SJSA1 (cell line): ENCODE measurements around the gene MTUS2. TPM values are rescaled to one million over a fixed set of nuclear protein-coding genes. Genes with fewer than 3 reads are reported as not detected.
A peak's percentile ranks its signal among the peaks of the same experiment; 100 is the strongest.

ENCODE experiments used
- DNase-seq, 2 experiments: peaks; one replicate each; pipeline ENCODE4 v3.0.0-alpha.2; 2015 to 2020; ENCODE audit warnings: low spot score in 2 of 2, low read depth in 1 of 2
- H3K27ac ChIP-seq: fragments of 250-450 bp; sonication (Bioruptor Pico); 2 replicates; pipeline ENCODE4 v1.5.1; 2020; ENCODE audit warnings: mild to moderate bottlenecking, moderate library complexity
- H3K27me3 ChIP-seq: fragments of 250-450 bp; sonication (Bioruptor Pico); replicated peaks from 2 replicates; pipeline ENCODE4 v1.5.1; 2020; ENCODE audit warnings: mild to moderate bottlenecking, moderate library complexity
- H3K36me3 ChIP-seq: fragments of 250-450 bp; sonication (Bioruptor Pico); 2 replicates; pipeline ENCODE4 v1.5.1; 2020; ENCODE audit warnings: mild to moderate bottlenecking
- H3K4me1 ChIP-seq: fragments of 250-450 bp; sonication (Bioruptor Pico); replicated peaks from 2 replicates; pipeline ENCODE4 v1.6.1; 2021; ENCODE audit warnings: mild to moderate bottlenecking
- H3K4me3 ChIP-seq: fragments of 250-450 bp; sonication (Bioruptor Pico); 2 replicates; pipeline ENCODE4 v1.5.1; 2020; ENCODE audit warnings: mild to moderate bottlenecking
- H3K9me3 ChIP-seq: fragments of 250-450 bp; sonication (Bioruptor Pico); replicated peaks from 2 replicates; pipeline ENCODE4 v1.5.1; 2020; ENCODE audit warnings: mild to moderate bottlenecking
- total RNA-seq: library from RNA; depleted of rRNA; stranded (reverse); fragments of >200 nt; shearing (Covaris generic); gene quantifications from 2 replicates; pipeline ENCODE4 v1.2.3, GENCODE V29; 2014

The MTUS2 gene
- total RNA-seq, 1 experiment from 2014 or later, result not detected

- DNase-seq, result peak; percentile 34 to 60
- Histone ChIP-seq H3K9me3 (no peaks in the 10 kb centered on the region), H3K4me3 (no peak overlapping the region), H3K36me3 (no peaks in the 10 kb centered on the region), H3K27me3 (no peaks in the 10 kb centered on the region), H3K27ac (no peak overlapping the region), H3K4me1 (peaks cover 12% of the 10 kb centered on the region)
These were observed 652.3 kb downstream of the MTUS2 start for GRCh38 chr13:29472332-29472961.

DNA sequence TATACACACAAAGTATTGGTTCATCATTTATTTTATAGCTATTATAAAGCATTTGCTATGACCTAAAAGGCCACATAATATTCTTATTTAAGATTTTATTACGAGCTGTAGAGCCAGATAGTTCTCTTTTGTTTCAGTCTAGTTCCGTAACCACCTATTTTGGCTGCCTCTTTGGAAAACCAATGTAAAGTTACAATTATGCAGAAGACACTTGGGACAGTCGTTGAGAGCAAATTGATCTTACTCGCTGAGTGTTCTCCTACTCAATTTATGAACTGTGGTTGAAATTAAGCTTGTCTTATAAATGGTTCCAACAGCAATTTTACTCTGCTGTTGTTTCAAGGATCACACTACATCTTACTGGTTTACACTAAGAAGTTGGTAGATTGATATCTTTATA is 653.0 kb downstream of the MTUS2 start:
- H3K27me3 ChIP-seq, result no peaks in the 10 kb centered on the region
- H3K27ac ChIP-seq, result no peak overlapping the region
- no peaks in the 10 kb centered on the region for H3K9me3 ChIP-seq
- peaks cover 12% of the 10 kb centered on the region for H3K4me1 ChIP-seq
- no peak overlapping the region for H3K4me3 ChIP-seq
- DNase-seq, result no peak
- no peaks in the 10 kb centered on the region for H3K36me3 ChIP-seq

GRCh38 chr13:29474991-29475390 is 654.9 kb downstream of the MTUS2 start:
- no peaks in the 10 kb centered on the region for H3K27me3 ChIP-seq
- no peaks in the 10 kb centered on the region for H3K9me3 ChIP-seq
- H3K27ac ChIP-seq, result no peak overlapping the region
- peaks cover 12% of the 10 kb centered on the region for H3K4me1 ChIP-seq
- no peaks in the 10 kb centered on the region for H3K36me3 ChIP-seq
- no peak overlapping the region for H3K4me3 ChIP-seq
- DNase-seq, result peak; percentile 64 to 81

GRCh38 chr13:29476046-29476445 is 655.9 kb downstream of the MTUS2 start:
- DNase-seq, result no peak
- H3K27me3 ChIP-seq, result no peaks in the 10 kb centered on the region
- H3K27ac ChIP-seq, result no peak overlapping the region
- no peak overlapping the region for H3K4me3 ChIP-seq
- H3K4me1 ChIP-seq, result peaks cover 12% of the 10 kb centered on the region
- H3K9me3 ChIP-seq, result no peaks in the 10 kb centered on the region
- no peaks in the 10 kb centered on the region for H3K36me3 ChIP-seq

- H3K4me1 ChIP-seq, result peaks cover 6% of the 10 kb centered on the region
- H3K9me3 ChIP-seq, result no peaks in the 10 kb centered on the region
- no peaks in the 10 kb centered on the region for H3K27me3 ChIP-seq
- no peaks in the 10 kb centered on the region for H3K36me3 ChIP-seq
- no peak for DNase-seq
- H3K4me3 ChIP-seq, result no peak overlapping the region
- no peak overlapping the region for H3K27ac ChIP-seq
These were observed 659.8 kb downstream of the MTUS2 start for GRCh38 chr13:29479716-29480492.

DNA sequence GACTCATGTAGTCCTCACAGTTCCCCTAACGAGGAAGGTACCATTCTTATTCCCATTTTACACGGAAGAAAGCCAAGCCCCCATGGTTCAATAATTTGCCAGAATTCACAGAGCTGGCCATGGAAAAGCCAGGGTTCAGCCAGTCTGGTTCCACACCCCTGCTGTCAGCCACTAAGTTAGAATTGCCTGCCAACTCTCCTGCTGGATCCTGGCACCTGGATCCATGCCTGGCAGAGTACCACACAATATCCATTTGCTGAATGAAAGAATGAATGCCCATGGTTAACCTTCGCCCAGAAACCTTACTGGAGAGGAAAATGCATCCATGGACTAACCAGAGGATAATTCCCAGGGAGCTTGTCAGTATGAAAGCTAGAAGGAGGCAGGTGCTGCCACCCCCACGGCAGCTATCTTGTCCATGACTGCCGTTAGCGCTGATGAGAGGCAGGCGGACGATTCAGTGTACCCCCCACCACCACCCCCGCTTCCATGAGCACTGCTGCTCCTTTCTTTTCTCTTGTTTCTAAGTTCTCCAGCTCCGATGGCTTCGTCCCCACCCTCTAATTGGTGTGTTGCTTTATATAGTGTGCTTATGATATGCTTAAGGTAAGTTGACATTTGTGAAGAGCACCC is 660.9 kb downstream of the MTUS2 start:
- H3K27ac ChIP-seq, result no peak overlapping the region
- no peaks in the 10 kb centered on the region for H3K4me1 ChIP-seq
- H3K27me3 ChIP-seq, result no peaks in the 10 kb centered on the region
- no peak for DNase-seq
- no peaks in the 10 kb centered on the region for H3K9me3 ChIP-seq
- H3K36me3 ChIP-seq, result no peaks in the 10 kb centered on the region
- H3K4me3 ChIP-seq, result no peak overlapping the region

DNA sequence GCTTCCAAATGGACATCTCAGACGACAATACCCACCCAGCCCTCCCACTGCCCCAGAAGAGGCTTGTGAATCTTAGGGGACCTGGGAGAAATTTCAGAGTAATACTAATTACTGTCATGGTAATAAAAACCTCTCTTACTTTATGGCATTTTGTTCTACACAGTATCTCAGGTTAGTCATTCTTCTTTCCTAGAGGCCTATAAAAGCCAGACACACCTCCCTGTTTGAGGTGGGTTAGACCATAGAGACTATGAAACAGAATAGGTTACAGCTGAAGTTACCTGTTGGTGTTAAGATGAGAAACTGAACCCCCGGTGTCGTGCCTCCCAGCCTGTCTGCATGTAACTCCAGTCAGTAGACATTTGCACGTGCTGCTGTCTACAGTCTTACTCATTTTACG is 661.5 kb downstream of the MTUS2 start:
- H3K4me3 ChIP-seq, result no peak overlapping the region
- no peaks in the 10 kb centered on the region for H3K27me3 ChIP-seq
- no peaks in the 10 kb centered on the region for H3K9me3 ChIP-seq
- no peak overlapping the region for H3K27ac ChIP-seq
- DNase-seq, result no peak
- no peaks in the 10 kb centered on the region for H3K4me1 ChIP-seq
- no peaks in the 10 kb centered on the region for H3K36me3 ChIP-seq

- no peak for DNase-seq
- H3K27ac ChIP-seq, result no peak overlapping the region
- H3K36me3 ChIP-seq, result no peaks in the 10 kb centered on the region
- no peak overlapping the region for H3K4me3 ChIP-seq
- H3K4me1 ChIP-seq, result no peaks in the 10 kb centered on the region
- no peaks in the 10 kb centered on the region for H3K27me3 ChIP-seq
- H3K9me3 ChIP-seq, result no peaks in the 10 kb centered on the region
These were observed 662.4 kb downstream of the MTUS2 start for GRCh38 chr13:29482504-29482903.

- no peaks in the 10 kb centered on the region for H3K36me3 ChIP-seq
- no peaks in the 10 kb centered on the region for H3K4me1 ChIP-seq
- no peaks in the 10 kb centered on the region for H3K27me3 ChIP-seq
- no peaks in the 10 kb centered on the region for H3K9me3 ChIP-seq
- DNase-seq, result no peak
- no peak overlapping the region for H3K4me3 ChIP-seq
- no peak overlapping the region for H3K27ac ChIP-seq
These were observed 663.1 kb downstream of the MTUS2 start for GRCh38 chr13:29483211-29483610.

DNA sequence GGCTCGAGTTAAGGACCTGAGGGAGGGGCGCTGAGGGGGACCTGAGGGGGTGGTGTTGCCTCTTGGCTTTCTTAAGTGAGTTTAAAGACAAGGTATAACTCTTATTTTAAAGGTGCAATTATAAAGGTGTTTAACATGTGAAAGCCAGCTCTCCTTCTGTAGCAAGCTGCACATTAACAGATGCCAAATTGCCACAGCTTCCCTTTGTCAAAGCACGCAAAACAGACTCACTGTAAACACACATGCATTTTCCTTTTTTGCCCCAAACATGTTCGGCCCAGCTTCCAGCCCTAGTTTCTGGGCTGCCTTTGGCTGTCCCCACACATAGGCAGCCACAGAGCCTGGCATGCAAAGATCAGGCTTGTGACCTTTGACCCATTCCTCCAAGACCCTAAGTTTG is 663.5 kb downstream of the MTUS2 start:
- DNase-seq, result no peak
- Histone ChIP-seq H3K9me3 (no peaks in the 10 kb centered on the region), H3K27ac (no peak overlapping the region), H3K4me3 (no peak overlapping the region), H3K4me1 (no peaks in the 10 kb centered on the region), H3K36me3 (no peaks in the 10 kb centered on the region), H3K27me3 (no peaks in the 10 kb centered on the region)

DNA sequence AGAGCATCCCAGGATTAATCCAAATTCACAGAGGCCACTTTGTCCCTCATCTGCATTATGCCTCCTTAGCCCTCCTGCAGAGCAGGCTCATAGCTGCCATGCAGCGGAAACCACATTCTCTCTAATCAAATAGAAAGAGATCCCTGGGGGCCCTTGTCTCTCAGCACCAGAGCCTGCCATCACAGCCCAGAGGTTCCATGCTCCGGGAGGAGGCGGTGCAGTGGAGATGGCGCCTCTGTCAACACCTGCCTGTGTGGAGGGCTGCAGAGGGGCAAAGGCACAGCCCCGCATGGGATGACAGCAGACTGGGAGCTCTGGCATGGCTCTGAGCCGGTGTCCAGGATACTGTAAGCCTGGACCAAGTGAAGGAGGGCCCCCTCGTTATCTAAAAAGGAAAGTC is 664.1 kb downstream of the MTUS2 start:
- no peak for DNase-seq
- Histone ChIP-seq H3K9me3 (no peaks in the 10 kb centered on the region), H3K4me3 (no peak overlapping the region), H3K27me3 (no peaks in the 10 kb centered on the region), H3K4me1 (no peaks in the 10 kb centered on the region), H3K27ac (no peak overlapping the region), H3K36me3 (no peaks in the 10 kb centered on the region)

DNA sequence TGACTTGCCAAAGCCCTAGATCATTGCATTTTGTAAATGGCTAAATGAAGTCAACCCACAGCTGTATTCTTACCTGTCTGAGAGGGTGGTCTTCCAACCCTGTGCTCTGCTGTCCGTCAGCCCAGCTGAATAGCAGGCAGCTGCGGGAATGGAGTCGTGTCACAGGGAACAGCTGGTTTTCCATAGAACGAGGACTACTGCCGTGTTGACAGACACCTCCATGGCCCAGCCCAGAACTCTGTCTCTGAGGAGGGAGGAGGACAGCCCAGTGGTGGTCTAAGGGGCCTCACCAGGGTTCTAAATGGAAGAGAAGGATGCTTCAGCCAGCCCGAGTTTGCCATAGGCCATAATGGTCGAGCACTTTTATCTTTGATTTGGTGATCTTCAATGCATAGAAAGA is 664.7 kb downstream of the MTUS2 start:
- Histone ChIP-seq H3K27me3 (no peaks in the 10 kb centered on the region), H3K36me3 (no peaks in the 10 kb centered on the region), H3K4me3 (no peak overlapping the region), H3K4me1 (no peaks in the 10 kb centered on the region), H3K27ac (no peak overlapping the region), H3K9me3 (no peaks in the 10 kb centered on the region)
- no peak for DNase-seq

GRCh38 chr13:29486551-29486950 is 666.4 kb downstream of the MTUS2 start:
- Histone ChIP-seq H3K4me3 (no peak overlapping the region), H3K27ac (no peak overlapping the region), H3K27me3 (no peaks in the 10 kb centered on the region), H3K4me1 (no peaks in the 10 kb centered on the region), H3K9me3 (no peaks in the 10 kb centered on the region), H3K36me3 (no peaks in the 10 kb centered on the region)
- DNase-seq, result no peak
